Neuronal stem cell (in vitro differentiated cells): Measurements from ENCODE around the gene MSH3.

Experiments
- DNase-seq: peaks from one replicate; pipeline ENCODE4 v3.0.0-alpha.2; 2013; ENCODE audit warnings: low spot score
- H2AFZ ChIP-seq: one replicate; pipeline ENCODE4 v1.6.1; 2013; ENCODE audit warnings: mild to moderate bottlenecking, low read length, inconsistent platforms
- H2AK5ac ChIP-seq: 2 replicates; pipeline ENCODE4 v1.6.1; 2013; ENCODE audit warnings: low read depth, mild to moderate bottlenecking, inconsistent platforms, low read length, moderate library complexity, mixed read lengths
- H2BK120ac ChIP-seq: 2 replicates; pipeline ENCODE4 v1.6.1; 2013; ENCODE audit warnings: low read depth, mild to moderate bottlenecking, inconsistent platforms, low read length, moderate library complexity, mixed read lengths
- H2BK12ac ChIP-seq: one replicate; pipeline ENCODE4 v1.6.1; 2013; ENCODE audit warnings: low read length, inconsistent platforms
- H2BK15ac ChIP-seq: 2 replicates; pipeline ENCODE4 v1.6.1; 2013; ENCODE audit warnings: mild to moderate bottlenecking, low read length, inconsistent platforms, mixed read lengths
- H2BK5ac ChIP-seq: one replicate; pipeline ENCODE4 v1.6.1; 2013; ENCODE audit warnings: inconsistent platforms, mild to moderate bottlenecking, low read length, moderate library complexity
- H3K14ac ChIP-seq: one replicate; pipeline ENCODE4 v1.6.1; 2013; ENCODE audit warnings: low read length, inconsistent platforms
- H3K18ac ChIP-seq: 2 replicates; pipeline ENCODE4 v1.6.1; 2013; ENCODE audit warnings: low read length, inconsistent platforms
- H3K23ac ChIP-seq: 2 replicates; pipeline ENCODE4 v1.6.1; 2013; ENCODE audit warnings: low read depth, mild to moderate bottlenecking, mixed read lengths, low read length, inconsistent platforms; ENCODE audit not compliant: poor library complexity
- H3K27ac ChIP-seq: replicated peaks from 3 replicates; pipeline ENCODE4 v1.5.1; 2013; ENCODE audit warnings: low read length, inconsistent platforms
- H3K27me3 ChIP-seq, 3 experiments: 2 replicates each; pipeline ENCODE4 v1.6.1; 2013; ENCODE audit warnings: low read length in 3 of 3, mild to moderate bottlenecking in 2 of 3, inconsistent platforms in 1 of 3, low read depth in 1 of 3, mixed read lengths in 1 of 3, moderate library complexity in 1 of 3; ENCODE audit not compliant: control insufficient read depth in 3 of 3, insufficient read depth in 3 of 3
- H3K36me3 ChIP-seq, 2 donors: replicated peaks in 1 of 2; 2 replicates each; pipeline ENCODE4 v1.6.1; 2013; ENCODE audit warnings: low read length in 2 of 2; ENCODE audit not compliant: control insufficient read depth in 2 of 2, insufficient read depth in 2 of 2
- H3K4ac ChIP-seq: 2 replicates; pipeline ENCODE4 v1.6.1; 2013; ENCODE audit warnings: inconsistent platforms, mild to moderate bottlenecking, low read length, moderate library complexity
- H3K4me1 ChIP-seq, 2 donors: 1 replicate in 1 of 2; 2 replicates in 1 of 2; pipeline ENCODE4 v1.6.1; 2013; ENCODE audit warnings: low read length in 2 of 2, low read depth in 1 of 2; ENCODE audit not compliant: control insufficient read depth in 2 of 2, insufficient read depth in 1 of 2
- H3K4me2 ChIP-seq: one replicate; pipeline ENCODE4 v1.6.1; 2013; ENCODE audit warnings: mild to moderate bottlenecking, low read length, inconsistent platforms; ENCODE audit not compliant: insufficient read depth, poor library complexity, severe bottlenecking
- H3K4me3 ChIP-seq, 2 donors: 2 replicates each; pipeline ENCODE4 v1.5.1; 2013; ENCODE audit warnings: low read length in 2 of 2, mild to moderate bottlenecking in 2 of 2, inconsistent platforms in 1 of 2, moderate library complexity in 1 of 2
- H3K79me1 ChIP-seq: one replicate; pipeline ENCODE4 v1.6.1; 2013; ENCODE audit warnings: low read depth, mild to moderate bottlenecking, inconsistent platforms, low read length, moderate library complexity
- H3K9ac ChIP-seq: one replicate; pipeline ENCODE4 v1.6.1; 2013; ENCODE audit warnings: mild to moderate bottlenecking, low read depth, low read length, inconsistent platforms; ENCODE audit not compliant: poor library complexity
- H3K9me3 ChIP-seq, 2 donors: replicated peaks in 1 of 2; 2 replicates each; pipeline versions ENCODE3 to v1.6.1; 2013; ENCODE audit warnings: low read length in 2 of 2, mild to moderate bottlenecking in 2 of 2, inconsistent platforms in 1 of 2, low read depth in 1 of 2, mixed read lengths in 1 of 2, moderate library complexity in 1 of 2; ENCODE audit not compliant: control insufficient read depth in 2 of 2, insufficient read depth in 1 of 2
- H4K8ac ChIP-seq: one replicate; pipeline ENCODE4 v1.6.1; 2013; ENCODE audit warnings: low read depth, mild to moderate bottlenecking, inconsistent platforms, low read length, moderate library complexity
- H4K91ac ChIP-seq: one replicate; pipeline ENCODE4 v1.6.1; 2013; ENCODE audit warnings: low read length, low read depth, mild to moderate bottlenecking, inconsistent platforms; ENCODE audit not compliant: poor library complexity
- WGBS, 2 donors: extraction: QIAGEN DNeasy Blood & Tissue Kit; methylation state at CpG; one replicate each; pipeline ENCODE4 v1.1.7; 2013; ENCODE audit warnings: missing lambda C conversion rate in 2 of 2, mixed read lengths in 1 of 2; ENCODE audit not compliant: insufficient read length in 2 of 2, insufficient replicate concordance in 1 of 2; ENCODE audit errors: extremely low coverage in 2 of 2; 5-methylcytosine and 5-hydroxymethylcytosine counted together

Gene MSH3

GRCh38 chr5:80760680-80761079 is 106.2 kb downstream of the MSH3 start:
- no peaks in the 10 kb centered on the region for H3K27me3 ChIP-seq
- no peaks in the 10 kb centered on the region for H3K9me3 ChIP-seq
- WGBS, 2 donors, result no CpG with 5 or more reads among the region's 1 CpG
- H3K4me3 ChIP-seq, result no peak overlapping the region
- H3K14ac ChIP-seq, result no peak overlapping the region
- H3K9ac ChIP-seq, result no peak overlapping the region
- H3K4me1 ChIP-seq, result peaks cover 5 to 10% of the 10 kb centered on the region in 2 donors
- no peak overlapping the region for H2BK15ac ChIP-seq
- H3K4me2 ChIP-seq, result no peak overlapping the region
- no peak for DNase-seq
- H2BK12ac ChIP-seq, result no peak overlapping the region
- H4K91ac ChIP-seq, result no peak overlapping the region
- H3K27ac ChIP-seq, result no peak overlapping the region
- no peak overlapping the region for H3K23ac ChIP-seq
- no peak overlapping the region for H2AFZ ChIP-seq
- H3K4ac ChIP-seq, result no peak overlapping the region
- H2AK5ac ChIP-seq, result no peak overlapping the region
- H2BK120ac ChIP-seq, result no peak overlapping the region
- H3K79me1 ChIP-seq, result no peaks in the 10 kb centered on the region
- H3K18ac ChIP-seq, result no peak overlapping the region
- H3K36me3 ChIP-seq, result peaks cover 0 to 21% of the 10 kb centered on the region in 2 donors
- H4K8ac ChIP-seq, result no peak overlapping the region
- H2BK5ac ChIP-seq, result no peak overlapping the region

GRCh38 chr5:80761176-80761575 is 106.7 kb downstream of the MSH3 start:
- Histone ChIP-seq H3K4me3 (no peak overlapping the region), H3K36me3 (peaks cover 0 to 21% of the 10 kb centered on the region in 2 donors), H3K9ac (no peak overlapping the region), H2AK5ac (no peak overlapping the region), H3K27me3 (no peaks in the 10 kb centered on the region), H4K8ac (no peak overlapping the region), H2BK5ac (no peak overlapping the region), H2BK15ac (no peak overlapping the region), H3K27ac (no peak overlapping the region), H3K79me1 (no peaks in the 10 kb centered on the region), H2BK12ac (no peak overlapping the region), H3K4me1 (peaks cover under 1 to 9% of the 10 kb centered on the region in 2 donors), H3K4me2 (no peak overlapping the region), H3K23ac (no peak overlapping the region), H2BK120ac (no peak overlapping the region), H3K18ac (no peak overlapping the region), H4K91ac (no peak overlapping the region), H3K4ac (no peak overlapping the region), H2AFZ (no peak overlapping the region), H3K14ac (no peak overlapping the region), H3K9me3 (no peaks in the 10 kb centered on the region)
- no peak for DNase-seq
- whole genome bisulfite sequencing, 2 donors, result no CpG with 5 or more reads among the region's 5 CpGs

GRCh38 chr5:80761966-80762365 is 107.5 kb downstream of the MSH3 start:
- no peak for DNase-seq
- no peak overlapping the region for H2BK15ac ChIP-seq
- H2AK5ac ChIP-seq, result no peak overlapping the region
- no CpG with 5 or more reads among the region's 1 CpG for WGBS, 2 donors
- no peak overlapping the region for H2BK5ac ChIP-seq
- H3K9me3 ChIP-seq, result no peaks in the 10 kb centered on the region
- peaks cover 0 to 6% of the 10 kb centered on the region in 2 donors for H3K4me1 ChIP-seq
- H3K27me3 ChIP-seq, result no peaks in the 10 kb centered on the region
- no peaks in the 10 kb centered on the region for H3K79me1 ChIP-seq
- no peak overlapping the region for H3K4me3 ChIP-seq
- no peak overlapping the region for H3K27ac ChIP-seq
- H3K36me3 ChIP-seq, result peaks cover 0 to 21% of the 10 kb centered on the region in 2 donors
- H4K91ac ChIP-seq, result no peak overlapping the region
- H3K18ac ChIP-seq, result no peak overlapping the region
- no peak overlapping the region for H2AFZ ChIP-seq
- H3K23ac ChIP-seq, result no peak overlapping the region
- no peak overlapping the region for H3K14ac ChIP-seq
- no peak overlapping the region for H2BK12ac ChIP-seq
- H3K9ac ChIP-seq, result no peak overlapping the region
- no peak overlapping the region for H4K8ac ChIP-seq
- no peak overlapping the region for H3K4me2 ChIP-seq
- H3K4ac ChIP-seq, result no peak overlapping the region
- no peak overlapping the region for H2BK120ac ChIP-seq

- no peak overlapping the region for H2BK120ac ChIP-seq
- H2BK12ac ChIP-seq, result no peak overlapping the region
Observed at GRCh38 chr5:80762573-80762972, 108.1 kb downstream of the MSH3 start.

More at GRCh38 chr5:80762573-80762972, 108.1 kb downstream of the MSH3 start:
- Histone ChIP-seq H3K4ac (no peak overlapping the region), H3K9me3 (no peaks in the 10 kb centered on the region), H3K14ac (no peak overlapping the region), H2BK5ac (no peak overlapping the region), H3K36me3 (peaks cover 0 to 21% of the 10 kb centered on the region in 2 donors), H4K91ac (no peak overlapping the region), H3K23ac (no peak overlapping the region), H3K27ac (no peak overlapping the region), H3K18ac (no peak overlapping the region), H4K8ac (no peak overlapping the region), H3K9ac (no peak overlapping the region), H3K27me3 (no peaks in the 10 kb centered on the region), H2BK15ac (no peak overlapping the region), H2AK5ac (no peak overlapping the region), H3K4me1 (peaks cover 0 to 6% of the 10 kb centered on the region in 2 donors), H3K4me2 (no peak overlapping the region), H3K79me1 (no peaks in the 10 kb centered on the region), H2AFZ (no peak overlapping the region), H3K4me3 (no peak overlapping the region)
- DNase-seq, result no peak
- WGBS, 2 donors, result no CpG with 5 or more reads among the region's 4 CpGs
